ENCODE results near the gene IFT81.
"Not testable (repeated sequence)": the region's sequence is repeated elsewhere in the genome, so short reads cannot be mapped to it uniquely, and the experiment has no call there.

The IFT81 gene

GRCh38 chr12:110205931-110206330 lies 81.8 kb downstream of the IFT81 start:
- DNase-seq (ENCODE audit: low read depth) = no peak

GRCh38 chr12:110211639-110212536 lies 87.7 kb downstream of the IFT81 start:
- DNase-seq (ENCODE audit: low read depth) = not testable (repeated sequence)

- no peak for DNase-seq (ENCODE audit: low read depth)
These were observed 94.0 kb downstream of the IFT81 start for GRCh38 chr12:110217996-110218674.

GRCh38 chr12:110222027-110222426 lies 97.9 kb downstream of the IFT81 start:
- DNase-seq (ENCODE audit: low read depth) = no peak

GRCh38 chr12:110222433-110222832 lies 98.3 kb downstream of the IFT81 start:
- DNase-seq (ENCODE audit: low read depth) = no peak

- DNase-seq (ENCODE audit: low read depth) = no peak
These were observed 99.7 kb downstream of the IFT81 start for GRCh38 chr12:110223777-110224378.

- DNase-seq (ENCODE audit: low read depth) = no peak
These were observed 100.5 kb downstream of the IFT81 start for GRCh38 chr12:110224379-110225304.

GRCh38 chr12:110227138-110227537 lies 103.0 kb downstream of the IFT81 start:
- no peak for DNase-seq (ENCODE audit: low read depth)

- DNase-seq (ENCODE audit: low read depth) = not testable (repeated sequence)
These were observed 104.2 kb downstream of the IFT81 start for GRCh38 chr12:110228348-110228747.

GRCh38 chr12:110228756-110229155 lies 104.6 kb downstream of the IFT81 start:
- no peak for DNase-seq (ENCODE audit: low read depth)

GRCh38 chr12:110229409-110229808 lies 105.3 kb downstream of the IFT81 start:
- DNase-seq (ENCODE audit: low read depth) = no peak

GRCh38 chr12:110230655-110231054 lies 106.5 kb downstream of the IFT81 start:
- no peak for DNase-seq (ENCODE audit: low read depth)

- DNase-seq (ENCODE audit: low read depth) = no peak
These were observed 109.2 kb downstream of the IFT81 start for GRCh38 chr12:110233212-110233903.

GRCh38 chr12:110234331-110234751 lies 110.2 kb downstream of the IFT81 start:
- no peak for DNase-seq (ENCODE audit: low read depth)

GRCh38 chr12:110234755-110235154 lies 110.6 kb downstream of the IFT81 start:
- DNase-seq (ENCODE audit: low read depth) = no peak

GRCh38 chr12:110235383-110235782 lies 111.2 kb downstream of the IFT81 start:
- DNase-seq (ENCODE audit: low read depth) = no peak

- DNase-seq (ENCODE audit: low read depth) = no peak
These were observed 119.1 kb downstream of the IFT81 start for GRCh38 chr12:110243227-110243626.

GRCh38 chr12:110244372-110244771 lies 120.2 kb downstream of the IFT81 start:
- DNase-seq (ENCODE audit: low read depth) = no peak

- DNase-seq (ENCODE audit: low read depth) = no peak
These were observed 120.7 kb downstream of the IFT81 start for GRCh38 chr12:110244829-110245228.

GRCh38 chr12:110245369-110245772 lies 121.2 kb downstream of the IFT81 start:
- peak; percentile 31 for DNase-seq (ENCODE audit: low read depth)

Measured in activated T-cell treated with anti-CD3 and anti-CD28 coated beads for 48 hours (primary cell).